ENCODE data around the gene PCYT1A.

The PCYT1A gene

DNA sequence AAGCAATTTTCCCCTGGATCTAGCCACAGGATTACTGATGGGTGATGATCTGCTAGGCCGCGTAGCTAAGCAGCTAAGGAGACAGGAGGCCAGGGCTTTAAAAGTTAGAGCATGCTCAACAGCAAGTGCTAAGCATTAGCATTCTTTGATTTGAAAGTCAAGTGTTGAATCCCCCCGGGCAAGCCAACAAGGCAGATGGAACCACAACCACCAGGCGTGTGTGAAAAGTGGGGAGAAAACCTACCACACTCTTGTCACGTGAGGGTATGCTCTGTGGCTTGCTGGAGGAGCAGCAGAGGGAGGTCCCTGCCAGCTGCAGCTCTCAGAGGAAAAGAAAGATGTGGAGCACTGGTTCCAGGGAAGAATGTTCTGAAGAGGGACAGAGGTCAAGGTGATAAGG lies 50.3 kb downstream of the PCYT1A start:
- no peak for DNase-seq (ENCODE audit: low read depth)

DNA sequence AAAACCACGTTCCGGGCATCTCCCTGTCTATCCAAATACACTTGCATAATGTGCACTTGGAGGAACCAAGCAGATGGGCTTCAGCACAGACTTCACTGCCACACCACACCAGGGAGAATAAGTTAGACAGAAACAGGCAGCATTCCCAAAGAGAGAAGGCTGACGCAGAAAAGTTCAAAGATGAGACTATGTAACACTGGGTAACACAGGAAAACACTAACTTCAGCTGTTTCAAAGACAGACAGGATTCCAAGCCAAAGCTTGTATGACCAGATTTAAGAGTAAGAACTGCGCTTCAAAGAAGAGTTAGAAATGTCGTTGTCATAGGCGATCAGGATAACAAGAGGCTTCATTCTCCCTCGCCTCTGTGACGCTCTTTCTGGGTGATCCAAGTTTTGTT lies 51.3 kb downstream of the PCYT1A start:
- DNase-seq (ENCODE audit: low read depth): no peak

DNA sequence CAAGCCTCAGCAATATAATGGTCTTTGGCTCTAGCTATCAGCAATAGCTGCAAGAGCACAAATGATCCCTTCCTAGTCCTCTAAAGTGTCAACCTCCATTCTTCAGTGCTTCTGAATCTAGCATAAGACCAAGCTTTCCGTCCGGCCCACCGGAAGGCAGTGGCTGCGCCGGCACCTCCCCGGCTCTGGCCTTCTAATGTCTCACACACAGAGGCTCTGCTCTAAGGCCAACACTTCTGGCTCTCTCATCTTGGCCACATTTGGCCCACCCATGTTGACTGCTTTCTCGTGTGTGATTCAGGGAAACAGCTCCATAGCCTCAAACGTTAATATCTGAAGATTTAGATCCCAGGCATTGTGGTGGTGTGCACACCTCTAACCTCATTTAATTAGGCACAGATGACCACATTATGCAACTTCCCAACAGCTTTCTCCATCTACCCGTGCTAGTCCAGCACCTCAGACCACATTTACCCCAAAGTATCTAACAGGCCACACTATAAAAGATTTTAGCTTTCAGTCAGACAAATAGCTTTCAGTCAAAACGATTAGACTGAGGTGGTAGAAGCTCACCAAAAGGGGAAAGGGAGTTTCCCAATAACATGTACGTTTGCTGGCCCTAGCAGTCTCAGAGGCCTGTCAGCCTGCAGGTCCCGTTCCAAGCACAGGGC lies 51.9 kb downstream of the PCYT1A start:
- no peak for DNase-seq (ENCODE audit: low read depth)

- no peak for DNase-seq (ENCODE audit: low read depth)
These were observed 54.7 kb downstream of the PCYT1A start for GRCh38 chr3:196232882-196233251.

GRCh38 chr3:196232154-196232881 lies 55.2 kb downstream of the PCYT1A start:
- DNase-seq (ENCODE audit: low read depth): no peak

DNA sequence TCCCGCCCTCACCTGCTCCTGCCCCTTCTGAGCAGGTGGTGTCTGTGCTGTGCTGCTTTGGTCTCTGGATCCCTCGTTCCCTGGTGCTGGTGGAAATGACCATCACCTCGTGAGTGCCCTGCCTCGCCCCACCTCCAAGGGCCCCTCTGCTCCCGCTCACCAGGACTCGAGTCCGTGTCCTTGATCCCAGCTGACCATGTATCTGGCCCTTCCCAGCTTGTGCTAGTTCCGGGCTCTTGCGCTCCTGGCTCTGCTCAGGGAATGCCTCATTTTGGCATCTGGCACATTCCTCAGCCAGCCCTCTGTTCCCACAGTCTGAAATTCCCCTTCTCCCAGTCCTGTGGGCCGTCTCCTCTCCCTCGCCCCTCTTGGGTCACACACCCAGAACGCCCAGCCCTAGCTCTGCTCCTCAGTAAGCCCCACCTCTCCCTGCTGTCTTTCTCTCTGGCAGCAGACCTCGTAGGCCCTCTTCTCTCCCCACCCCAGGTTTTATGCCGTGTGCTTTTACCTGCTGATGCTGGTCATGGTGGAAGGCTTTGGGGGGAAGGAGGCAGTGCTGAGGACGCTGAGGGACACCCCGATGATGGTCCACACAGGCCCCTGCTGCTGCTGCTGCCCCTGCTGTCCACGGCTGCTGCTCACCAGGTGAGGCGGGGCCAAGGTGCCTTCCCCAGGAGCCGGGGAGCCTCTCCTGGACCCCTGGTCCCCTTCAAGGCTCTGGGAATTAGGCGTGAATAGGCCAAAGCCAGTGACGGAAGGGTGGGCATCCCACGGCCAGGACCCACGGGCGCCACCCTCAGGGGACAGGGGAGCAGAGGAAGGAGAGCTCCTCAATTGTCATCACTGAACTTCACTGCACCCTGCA lies 59.7 kb downstream of the PCYT1A start:
- DNase-seq (ENCODE audit: low read depth): no peak

DNA sequence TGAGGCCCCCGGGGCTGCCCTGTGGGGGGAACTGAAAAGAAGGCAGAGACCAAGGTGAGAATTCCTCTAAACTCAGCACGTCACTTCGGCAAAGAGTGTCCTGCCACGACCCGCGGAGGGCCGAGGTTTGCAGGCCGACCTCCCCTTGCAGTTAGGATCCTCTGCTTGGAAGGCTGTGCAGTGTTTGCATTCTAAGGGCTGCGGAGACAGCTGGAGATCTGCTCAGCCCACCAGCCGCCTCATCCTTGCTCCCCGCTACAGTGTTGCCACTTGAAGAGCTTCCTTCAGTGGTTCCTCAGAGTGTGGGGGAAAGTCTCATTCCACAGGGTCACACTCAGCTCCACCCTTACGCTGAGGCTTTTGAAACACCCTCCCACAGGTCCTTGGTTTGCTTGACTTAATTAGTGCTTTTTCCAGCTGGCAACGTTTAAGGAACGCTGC lies 60.4 kb downstream of the PCYT1A start:
- no peak for DNase-seq (ENCODE audit: low read depth)

GRCh38 chr3:196225763-196226364 lies 61.7 kb downstream of the PCYT1A start:
- no peak for DNase-seq (ENCODE audit: low read depth)

GRCh38 chr3:196225086-196225485 lies 62.4 kb downstream of the PCYT1A start:
- DNase-seq (ENCODE audit: low read depth): no peak

- no peak for DNase-seq (ENCODE audit: low read depth)
These were observed 64.5 kb downstream of the PCYT1A start for GRCh38 chr3:196222876-196223595.

DNA sequence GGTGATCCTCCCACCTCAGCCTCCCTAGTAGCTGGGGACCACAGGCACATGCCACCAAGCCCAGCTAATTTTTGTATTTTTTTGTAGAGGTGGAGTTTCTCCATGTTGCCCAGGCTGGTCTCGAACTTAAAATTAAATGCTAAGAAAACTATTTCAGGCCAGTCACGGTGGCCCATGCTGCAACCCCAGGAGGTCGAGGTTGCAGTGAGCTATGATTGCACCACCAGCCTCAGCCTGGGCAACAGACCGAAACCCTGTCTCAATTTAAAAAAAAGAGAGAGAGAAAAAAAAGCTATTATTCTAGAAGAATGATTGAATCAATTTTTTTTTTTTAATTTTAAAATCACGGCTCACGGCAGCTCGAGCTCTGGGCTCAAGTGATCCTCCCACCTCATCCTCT lies 66.5 kb downstream of the PCYT1A start:
- no peak for DNase-seq (ENCODE audit: low read depth)

DNA sequence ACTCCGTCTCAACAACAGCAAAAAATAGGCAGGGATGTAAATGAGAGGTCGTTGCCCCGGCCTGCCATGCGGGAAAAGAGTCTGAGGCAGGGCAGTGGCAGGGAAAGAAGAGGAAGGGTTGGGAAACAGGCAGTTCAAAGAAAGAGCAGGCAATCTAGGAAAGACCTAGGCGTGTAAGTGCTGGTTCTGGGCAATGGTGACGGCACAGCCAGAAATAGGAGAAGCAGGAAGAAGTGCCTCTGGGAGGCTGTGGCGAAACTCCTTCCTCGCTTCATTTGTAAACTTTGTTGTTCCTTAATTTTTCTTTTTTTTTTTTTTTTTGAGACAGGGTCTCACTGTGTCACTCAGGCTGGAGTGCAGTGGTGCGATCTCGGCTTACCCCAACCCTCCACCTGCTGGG lies 66.9 kb downstream of the PCYT1A start:
- no peak for DNase-seq (ENCODE audit: low read depth)

DNA sequence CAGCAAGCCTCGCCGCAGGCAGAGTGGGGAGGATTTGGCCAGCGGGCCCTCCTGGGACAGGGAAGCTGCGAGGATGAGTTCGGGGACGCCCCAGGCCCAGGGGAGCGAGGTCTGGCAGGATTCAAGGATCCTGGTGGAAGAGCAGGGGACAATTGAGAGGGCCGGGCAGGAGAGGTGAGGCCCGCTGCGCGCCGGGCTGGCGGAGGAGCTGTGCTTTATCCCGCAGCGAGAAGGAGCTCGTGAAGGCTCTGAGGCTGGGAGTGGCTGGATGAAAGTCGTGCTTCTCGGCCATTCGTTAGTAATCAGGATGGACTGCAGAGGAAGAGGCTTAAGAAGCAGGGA lies 67.6 kb downstream of the PCYT1A start:
- no peak for DNase-seq (ENCODE audit: low read depth)

- DNase-seq (ENCODE audit: low read depth): peak; percentile 43
These were observed 68.1 kb downstream of the PCYT1A start for GRCh38 chr3:196219194-196219969.

- no peak for DNase-seq (ENCODE audit: low read depth)
These were observed 69.3 kb downstream of the PCYT1A start for GRCh38 chr3:196218155-196218712.

DNA sequence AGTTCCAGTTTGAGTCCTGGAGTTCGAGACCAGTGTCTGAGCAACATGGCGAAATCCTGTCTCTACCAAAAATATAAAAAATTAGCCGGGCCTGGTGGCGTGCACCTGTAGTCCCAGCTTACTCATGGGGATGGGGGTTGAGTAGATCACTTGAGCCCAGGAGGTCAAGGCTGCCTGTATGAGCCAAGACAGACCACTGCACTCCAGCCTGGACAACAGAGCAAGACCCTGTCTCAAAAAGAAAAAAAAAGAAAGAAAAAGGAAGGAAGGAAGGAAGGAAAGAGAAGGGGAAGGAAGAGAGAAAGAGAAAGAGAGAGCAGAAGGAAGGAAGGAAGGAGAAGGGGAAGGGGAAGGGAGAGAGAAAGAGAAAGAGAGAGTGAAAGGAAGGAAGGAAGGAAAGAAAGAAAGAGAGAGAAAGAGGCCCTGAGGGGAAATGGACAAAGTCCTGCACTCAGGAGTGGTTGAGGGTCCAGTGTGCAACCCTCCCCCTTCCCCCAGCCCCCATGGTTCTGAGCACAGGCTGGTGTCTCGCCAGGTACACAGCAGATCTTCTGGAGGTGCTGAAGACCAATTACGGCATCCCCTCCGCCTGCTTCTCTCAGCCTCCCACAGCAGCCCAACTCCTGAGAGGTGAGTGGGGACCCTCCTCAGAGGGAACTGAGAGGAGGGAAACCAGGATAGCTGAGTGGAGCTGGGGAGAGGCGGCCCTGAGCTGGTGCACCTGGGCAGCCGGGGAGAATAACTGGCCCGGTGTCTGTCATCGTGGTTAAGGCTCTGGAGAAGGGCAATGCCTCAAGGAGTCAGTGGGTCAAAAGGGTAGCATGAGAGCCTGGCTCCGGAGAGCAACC lies 70.0 kb downstream of the PCYT1A start:
- DNase-seq (ENCODE audit: low read depth): no peak

DNA sequence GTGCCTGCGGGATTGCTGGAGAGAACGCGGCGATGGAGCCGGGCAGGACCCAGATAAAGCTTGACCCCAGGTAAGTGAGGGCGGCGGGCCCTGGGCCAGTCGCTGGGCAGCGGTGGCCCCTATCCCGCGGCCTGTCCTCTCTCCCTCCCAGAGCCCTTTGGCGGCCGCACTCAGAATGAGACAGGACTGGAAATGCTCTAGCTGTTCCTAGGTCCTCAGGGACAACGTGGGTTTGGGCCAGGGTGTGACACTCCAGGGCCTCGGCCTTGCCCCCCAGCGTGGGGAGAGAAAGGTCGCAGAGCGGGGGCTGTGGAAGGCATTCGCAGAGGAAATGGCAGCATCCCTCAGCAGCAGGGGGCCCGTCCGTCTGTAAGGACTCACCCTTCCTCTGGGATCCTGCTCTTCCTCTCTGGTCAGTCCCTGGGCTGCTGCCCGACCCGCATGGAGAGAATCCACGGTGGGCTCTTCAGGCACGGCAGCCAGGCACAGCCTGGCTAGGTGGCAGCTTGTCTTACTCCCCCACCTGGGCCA lies 70.8 kb downstream of the PCYT1A start:
- no peak for DNase-seq (ENCODE audit: low read depth)

DNA sequence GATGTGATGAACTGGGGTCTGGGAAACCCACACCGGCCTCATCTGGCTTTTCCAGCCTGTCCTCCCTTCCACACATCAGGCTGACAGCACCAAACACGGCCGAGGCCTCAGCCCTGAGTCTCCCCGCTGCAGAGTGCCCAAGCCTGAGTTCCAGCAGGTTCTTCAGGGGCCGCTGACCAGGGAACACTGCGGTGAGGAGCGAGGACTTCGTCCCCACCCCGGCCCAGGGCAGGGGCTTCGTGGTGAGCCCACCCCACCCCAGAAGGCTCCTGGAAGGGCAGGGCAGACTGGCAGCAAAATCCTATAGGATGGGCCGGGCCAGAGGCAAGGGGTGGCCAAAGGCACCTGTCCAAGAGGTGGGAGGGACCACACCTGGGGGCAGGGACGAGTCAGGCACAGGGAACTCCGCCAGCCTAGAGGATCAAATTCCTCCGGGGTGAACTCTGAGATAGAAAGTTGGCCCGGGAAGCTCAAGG lies 71.4 kb downstream of the PCYT1A start, which contains the start of gene SLC51A:
Gene SLC51A, plus strand, starts transcription at position 446 of the 476 bp plus-strand sequence. CDS start 179 bp downstream, outside the sequence.
- DNase-seq (ENCODE audit: low read depth): no peak

GRCh38 chr3:196215493-196216020 lies 72.0 kb downstream of the PCYT1A start:
- DNase-seq (ENCODE audit: low read depth): no peak

Data from stimulated activated CD8-positive, alpha-beta memory T cell treated with anti-CD3 and anti-CD28 coated beads, Interleukin-12 subunit alpha, Interleukin-12 subunit beta, amount 100 ng/mL, for 1 hour (primary cell).